NAMALWA (cell line): ENCODE measurements around the gene IMPDH1.
"Not testable (repeated sequence)": the region's sequence is repeated elsewhere in the genome, so short reads cannot be mapped to it uniquely, and the experiment has no call there.

ENCODE experiments used
- DNase-seq: peaks from one replicate; pipeline ENCODE4 v3.0.0-alpha.2; 2015; ENCODE audit warnings: low spot score

The IMPDH1 gene

DNA sequence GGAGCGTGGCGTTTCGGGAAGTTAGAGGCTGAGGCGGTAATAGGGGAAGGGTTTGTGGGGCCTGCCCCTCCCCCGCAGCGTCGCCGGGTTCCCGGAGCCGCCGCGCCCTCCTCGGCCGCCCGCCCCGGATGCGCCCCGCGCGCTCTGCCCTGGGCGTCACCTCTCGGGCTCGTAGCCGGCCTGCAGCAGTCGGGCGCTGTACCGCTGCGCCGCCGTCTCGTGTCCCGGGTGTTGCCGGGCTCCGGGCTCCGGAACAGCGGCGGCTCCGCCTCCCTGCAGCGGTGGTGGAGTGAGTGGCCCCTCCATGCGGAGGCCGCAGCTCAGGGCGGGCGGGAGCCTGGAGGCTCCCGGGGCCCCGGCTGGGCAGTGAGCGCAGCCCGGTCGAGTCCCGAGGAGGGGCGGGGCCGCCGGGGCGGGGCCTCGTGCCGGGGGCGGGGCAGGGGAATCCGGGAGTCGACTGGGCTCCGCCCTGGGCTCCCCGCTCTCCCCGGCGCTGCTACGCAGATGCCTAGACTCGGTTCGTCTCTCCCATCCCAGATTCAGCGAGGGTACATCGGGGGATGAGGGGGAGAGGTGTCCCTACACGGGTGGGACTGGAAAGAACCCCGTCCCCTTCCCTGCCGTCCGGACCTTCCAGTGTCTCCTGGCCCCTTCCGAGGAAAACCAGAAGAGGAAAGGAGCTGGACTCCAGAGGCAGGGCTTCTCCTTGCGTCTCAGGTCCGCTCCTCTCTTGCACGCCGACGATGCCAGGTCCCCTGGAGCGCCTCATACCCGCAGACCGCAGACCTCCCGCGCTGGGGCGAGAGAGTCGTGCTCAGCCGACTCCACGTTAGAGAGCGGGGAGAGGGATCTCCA, at the start of gene IMPDH1:
IMPDH1 (minus strand) TSS at position 387 of the 855 bp plus-strand sequence; CDS start at position 306, 81 bp downstream.
- peak; percentile 84 for DNase-seq

DNA sequence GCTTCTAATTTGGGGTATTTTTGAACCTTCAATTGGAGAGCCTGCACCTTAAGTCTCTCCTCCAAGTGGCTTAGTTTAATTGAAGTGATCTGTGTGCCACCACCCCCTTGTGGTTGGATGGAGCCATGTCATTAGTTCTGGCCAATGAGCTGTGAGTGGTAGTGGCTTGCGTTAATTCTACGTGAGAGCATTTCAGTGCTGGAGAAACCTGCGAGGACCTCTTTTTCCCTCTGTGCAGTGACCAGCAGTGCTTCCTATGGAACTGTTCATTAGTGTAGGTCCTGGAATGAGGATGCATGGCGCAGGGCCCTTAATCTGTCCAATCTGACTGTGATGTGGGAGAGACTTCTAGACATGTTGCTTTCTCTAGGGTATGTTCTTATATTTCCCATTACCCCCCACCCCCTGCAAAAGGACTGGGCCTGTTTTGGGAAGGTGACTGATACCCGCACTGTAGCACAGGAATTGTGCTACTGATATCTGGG, 49.7 kb upstream of the IMPDH1 start:
- DNase-seq: peak; percentile 94

DNA sequence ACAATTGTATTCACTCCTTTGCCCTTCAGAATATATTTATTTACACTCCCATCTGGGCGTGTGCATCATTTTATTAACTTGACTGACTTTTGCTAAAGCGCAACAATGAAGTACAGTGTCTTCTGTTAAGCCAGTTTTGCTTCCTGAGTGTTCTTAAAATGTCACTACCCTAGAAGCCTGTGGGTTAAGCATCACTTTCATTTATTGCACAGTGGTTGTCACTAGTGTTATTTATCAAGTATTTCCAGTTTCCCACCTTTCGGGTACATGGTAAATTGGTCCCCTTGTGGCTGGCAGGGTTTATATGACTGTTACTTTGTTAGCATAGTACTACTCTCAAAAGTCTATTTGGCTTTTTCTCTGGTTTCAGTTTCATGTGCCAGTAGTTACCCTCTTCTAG, 49.2 kb upstream of the IMPDH1 start:
- no peak for DNase-seq

DNA sequence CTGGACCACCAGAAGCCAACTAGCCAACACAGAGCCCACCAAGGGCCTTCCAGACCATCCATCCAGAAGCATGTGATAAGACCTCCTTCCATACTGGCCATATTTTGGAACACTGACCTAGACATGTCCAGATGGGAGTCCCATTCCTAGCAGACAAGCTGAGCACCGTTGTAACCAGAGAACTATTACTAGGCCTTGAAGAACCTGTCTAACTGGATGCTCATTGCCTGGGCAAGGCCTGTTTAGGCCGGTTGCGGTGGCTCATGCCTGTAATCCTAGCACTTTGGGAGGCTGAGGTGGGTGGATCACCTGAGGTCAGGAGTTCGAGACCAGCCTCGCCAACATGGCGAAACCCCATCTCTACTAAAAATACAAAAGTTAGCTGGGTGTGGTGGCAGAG, 47.6 kb upstream of the IMPDH1 start:
- DNase-seq: not testable (repeated sequence)

DNA sequence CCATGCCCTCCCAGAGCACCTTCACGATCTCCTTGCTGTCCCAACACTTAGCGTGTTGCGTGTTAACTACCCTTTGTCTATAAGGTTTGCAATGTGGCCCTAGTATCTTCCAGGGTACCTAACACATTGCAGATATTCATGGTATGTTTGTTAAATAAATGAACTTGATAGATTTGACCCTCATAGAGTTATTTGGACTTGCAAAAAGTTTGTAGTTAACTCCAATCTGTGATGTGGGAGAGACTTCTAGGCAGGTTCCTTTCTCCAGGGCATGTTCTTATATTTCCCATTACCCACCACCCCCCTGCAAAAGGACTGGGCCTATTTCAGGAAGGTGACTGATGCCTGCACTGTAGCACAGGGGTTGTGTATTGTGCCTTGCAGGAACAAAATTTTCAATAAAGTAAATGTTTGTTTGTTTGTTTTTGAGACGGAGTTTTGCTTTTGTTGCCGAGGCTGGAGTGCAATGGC, 46.5 kb upstream of the IMPDH1 start:
- peak; percentile 60 for DNase-seq

DNA sequence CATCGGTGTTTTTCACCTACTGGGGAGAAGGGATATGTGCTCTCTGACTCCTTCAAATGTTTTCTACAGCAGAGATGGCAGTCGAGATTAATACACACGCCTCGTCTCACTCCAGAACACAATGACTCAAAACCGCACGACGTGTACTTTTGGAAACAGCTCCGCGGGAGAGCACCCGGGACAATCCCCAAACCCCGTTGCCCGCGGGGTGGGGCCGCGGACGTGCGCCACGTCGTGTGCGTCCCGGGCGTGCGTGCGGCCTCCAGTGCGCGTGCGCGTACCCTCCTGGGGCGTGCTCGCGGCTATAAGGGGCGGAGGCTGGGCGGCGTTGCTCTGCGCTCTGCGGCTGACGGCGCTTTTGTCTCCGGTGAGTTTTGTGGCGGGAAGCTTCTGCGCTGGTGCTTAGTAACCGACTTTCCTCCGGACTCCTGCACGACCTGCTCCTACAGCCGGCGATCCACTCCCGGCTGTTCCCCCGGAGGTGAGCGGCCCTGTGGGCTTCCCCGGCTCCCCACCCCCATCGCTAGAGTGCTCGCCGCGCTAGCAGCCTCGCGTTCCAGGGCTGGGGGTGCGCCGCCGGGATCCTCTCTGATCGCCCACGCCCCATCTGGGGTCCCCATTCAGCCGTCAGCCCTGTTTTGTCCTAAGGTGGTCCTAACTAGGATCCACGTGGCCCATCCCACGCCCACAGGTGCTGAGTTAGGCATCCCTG, 45.9 kb upstream of the IMPDH1 start, which contains the start of gene HILPDA:
HILPDA (plus strand) TSS at position 336 of the 712 bp plus-strand sequence. CDS start 1,391 bp downstream, outside the sequence.
- peak; percentile 96 for DNase-seq

DNA sequence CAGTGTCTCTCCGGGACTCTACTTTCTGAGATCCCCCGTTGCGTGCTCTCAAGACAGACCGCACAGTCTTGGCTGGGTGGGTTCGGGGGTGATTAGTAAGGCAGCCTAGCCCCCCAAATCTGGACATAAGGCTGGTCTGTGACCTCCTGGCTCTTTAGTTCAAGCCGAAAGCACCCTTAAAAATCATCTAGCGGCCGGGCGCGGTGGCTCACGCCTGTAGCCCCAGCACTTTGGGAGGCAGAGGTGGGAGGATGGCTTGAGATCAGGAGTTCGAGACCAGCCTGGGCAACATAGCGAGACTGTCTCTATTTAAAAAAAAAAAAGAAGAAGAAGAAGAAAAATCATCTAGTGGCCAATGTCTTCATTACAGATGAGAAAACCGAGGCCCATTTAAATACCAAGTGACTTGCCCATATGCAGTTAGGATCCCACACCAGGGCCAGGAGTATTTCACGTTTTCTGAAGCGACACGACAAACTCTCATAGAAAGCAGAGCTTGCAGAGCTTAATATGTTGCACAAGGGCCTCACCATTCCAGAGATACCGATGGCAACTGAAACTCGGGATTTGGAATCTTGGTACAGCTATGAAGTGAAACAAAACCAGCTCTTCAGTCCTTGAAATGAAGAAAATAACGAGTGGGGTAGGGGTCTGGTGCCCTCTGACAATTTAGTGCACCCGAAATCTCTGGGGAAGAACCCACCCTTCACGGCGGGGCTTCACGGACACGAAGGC, 45.2 kb upstream of the IMPDH1 start:
- DNase-seq: peak; percentile 75

DNA sequence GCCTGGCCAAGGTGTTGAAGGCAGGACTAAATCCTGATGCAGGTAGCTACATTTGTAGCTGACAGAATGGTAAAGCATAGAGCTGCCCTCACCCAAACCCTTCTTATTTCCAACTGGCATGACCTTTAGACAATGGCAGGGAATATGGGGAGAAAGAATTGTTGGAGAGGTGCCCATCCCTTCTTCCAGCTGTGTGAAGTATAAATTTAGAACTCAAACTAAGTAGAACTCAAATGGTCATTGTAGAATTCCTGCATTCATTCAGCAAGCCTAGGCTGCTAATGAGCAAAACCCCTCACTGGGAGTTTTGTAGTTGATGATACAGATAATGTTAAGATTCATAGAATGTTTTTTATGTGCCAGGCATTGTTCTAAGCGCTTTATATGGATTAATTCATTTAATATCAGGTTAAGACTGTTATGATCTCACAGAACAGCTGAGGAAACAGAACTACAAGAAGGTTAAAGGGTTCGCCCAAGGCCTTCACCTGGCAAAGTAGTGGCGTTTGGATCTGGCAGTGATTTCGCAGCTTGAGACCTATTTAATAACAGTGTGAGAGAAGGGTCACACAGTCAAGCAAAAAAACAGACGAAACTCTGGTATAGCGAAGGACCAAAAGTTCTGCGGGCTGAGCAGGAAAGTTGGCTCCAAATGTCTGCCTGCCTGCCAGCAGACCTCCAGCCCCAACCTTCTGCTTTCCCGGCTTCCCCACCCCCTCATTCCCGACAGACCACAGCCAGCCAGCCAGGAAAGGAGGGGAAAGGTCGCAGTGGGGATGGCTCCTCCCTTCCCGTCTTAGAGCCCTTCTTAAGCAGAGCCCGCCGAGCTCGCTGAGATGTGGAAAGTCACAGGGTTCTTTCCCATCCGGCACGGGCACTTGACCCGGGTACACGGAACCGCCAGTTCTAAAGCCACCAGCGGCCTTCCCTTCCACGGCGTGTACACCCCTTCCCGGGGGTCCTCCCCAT, 44.3 kb upstream of the IMPDH1 start:
- DNase-seq: no peak

DNA sequence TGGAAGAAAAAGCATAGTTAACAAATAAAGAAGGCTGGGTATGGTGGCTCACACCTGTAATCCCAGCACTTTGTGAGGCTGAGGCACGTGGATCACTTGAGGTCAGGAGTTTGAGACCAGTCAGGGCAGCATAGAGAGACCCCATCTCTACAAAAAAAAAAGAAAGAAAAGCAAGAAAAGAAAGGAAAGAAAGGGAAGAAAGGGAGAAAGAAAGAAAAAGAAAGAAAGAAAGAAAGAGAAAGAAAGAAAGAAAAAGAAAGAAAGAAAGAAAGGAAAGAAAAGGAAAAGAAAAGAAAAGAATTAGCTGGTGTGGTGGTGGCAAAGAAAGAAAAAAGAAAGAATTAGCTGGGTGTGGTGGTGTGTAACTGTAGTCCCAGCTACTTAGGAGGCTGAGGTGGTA, 42.8 kb upstream of the IMPDH1 start:
- DNase-seq: no peak

DNA sequence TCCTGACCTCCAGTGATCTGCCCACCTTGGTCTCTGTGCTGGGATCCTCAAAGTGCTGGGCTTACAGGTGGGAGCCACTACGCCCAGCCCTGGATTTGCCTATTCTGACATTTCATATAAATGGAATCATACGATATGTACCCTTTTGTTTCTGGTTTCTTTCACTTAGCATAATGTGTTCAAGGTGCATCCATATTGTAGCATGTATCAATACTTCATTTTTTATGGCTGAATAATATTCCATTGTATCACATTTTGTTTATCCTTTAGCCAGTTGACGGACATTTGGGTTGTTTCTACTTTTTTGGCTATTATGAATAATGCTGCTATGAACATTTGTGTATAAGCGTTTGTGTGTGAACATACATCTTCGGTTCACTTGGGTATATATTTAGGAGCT, 41.1 kb upstream of the IMPDH1 start:
- DNase-seq: no peak

DNA sequence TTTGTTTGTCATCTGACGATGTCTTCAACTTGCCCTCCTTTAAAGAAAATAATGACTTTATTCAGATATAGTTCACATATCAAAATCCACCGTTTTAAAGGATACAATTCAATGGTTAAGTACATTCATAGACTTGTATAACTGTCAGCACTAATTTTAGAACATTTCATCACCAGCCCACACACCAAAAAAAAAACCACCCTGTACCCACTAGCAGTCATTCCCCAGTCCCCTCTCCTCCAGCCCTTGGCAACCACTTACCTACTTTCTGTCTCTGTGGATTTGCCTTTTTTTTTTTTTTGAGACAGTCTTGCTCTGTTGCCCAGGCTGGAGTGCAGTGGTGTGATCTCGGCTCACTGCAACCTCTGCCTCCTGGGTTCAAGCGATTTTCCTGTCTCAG, 40.6 kb upstream of the IMPDH1 start:
- no peak for DNase-seq

DNA sequence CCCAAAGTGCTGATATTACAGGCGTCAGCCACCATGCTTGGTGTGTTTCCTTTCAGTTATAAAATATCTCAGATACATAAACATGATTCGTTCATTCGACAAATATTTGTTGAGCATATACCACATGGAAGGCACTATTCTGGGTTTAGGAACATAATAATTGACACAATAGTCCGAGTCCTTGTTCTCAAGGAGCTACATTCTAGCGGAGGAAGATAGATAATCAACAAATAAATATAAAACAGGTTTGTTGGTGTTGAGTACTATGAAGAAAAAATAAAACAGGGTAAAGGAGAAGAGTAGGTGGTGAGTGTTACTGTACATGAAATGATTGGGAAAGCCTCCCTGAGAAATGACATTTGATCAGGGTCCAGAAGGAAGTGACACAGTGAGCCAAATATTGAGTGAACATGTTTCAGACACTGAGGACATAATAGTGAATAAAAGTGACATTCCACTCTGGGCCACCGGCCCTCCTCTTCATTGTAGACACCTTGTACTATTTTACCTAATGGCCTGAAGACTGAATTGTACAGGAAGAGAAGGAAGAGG, 39.0 kb upstream of the IMPDH1 start:
- DNase-seq: no peak

DNA sequence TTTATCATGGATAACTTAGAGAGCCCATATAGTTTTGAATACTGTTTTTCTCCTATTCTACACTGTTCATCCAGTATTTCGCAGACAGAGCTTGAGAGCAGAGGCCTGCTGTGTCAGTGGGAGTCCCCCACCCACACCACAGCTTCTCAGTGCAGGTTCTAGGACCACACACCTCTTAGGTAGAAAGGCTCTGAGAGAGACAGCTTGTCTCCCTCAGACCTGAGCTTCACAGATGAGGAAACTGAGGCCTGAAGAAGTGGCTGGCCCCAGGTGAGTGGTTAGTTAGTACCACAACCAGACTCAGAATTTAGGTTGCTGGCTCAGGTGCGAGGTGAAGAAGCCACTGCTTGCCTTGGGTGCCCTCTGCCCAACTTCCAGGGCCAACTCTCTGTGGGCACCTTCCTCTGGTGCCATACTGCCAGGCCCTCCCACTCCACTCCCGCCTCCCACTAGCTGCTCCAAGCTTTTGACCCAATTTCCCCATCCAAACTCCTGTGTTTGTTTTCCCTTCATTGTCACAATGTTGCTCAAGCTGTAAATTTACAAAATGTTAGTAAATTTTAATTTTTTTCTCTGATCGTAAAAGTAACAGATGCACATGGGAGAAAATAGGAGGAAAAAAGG, 38.3 kb upstream of the IMPDH1 start:
- no peak for DNase-seq

DNA sequence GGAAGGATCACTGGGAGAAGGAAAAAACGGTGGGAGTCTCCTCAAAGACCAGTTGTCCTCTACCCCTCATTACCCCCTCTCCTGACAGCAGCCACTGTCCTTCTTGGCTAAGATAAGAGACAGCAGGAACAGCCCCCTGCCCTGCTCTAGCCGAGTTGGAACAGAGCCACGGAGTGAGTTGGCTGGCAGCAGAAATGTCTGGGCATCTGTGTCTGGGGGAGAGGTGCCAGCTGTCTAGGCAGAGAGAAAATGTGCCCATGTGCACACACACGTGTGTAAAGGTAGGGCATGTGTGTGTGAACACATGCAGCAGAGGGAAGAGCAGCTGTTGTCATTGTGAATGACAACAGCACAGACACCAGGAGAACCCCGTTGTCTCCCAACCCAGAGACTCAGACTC, 36.5 kb upstream of the IMPDH1 start:
- DNase-seq: no peak

DNA sequence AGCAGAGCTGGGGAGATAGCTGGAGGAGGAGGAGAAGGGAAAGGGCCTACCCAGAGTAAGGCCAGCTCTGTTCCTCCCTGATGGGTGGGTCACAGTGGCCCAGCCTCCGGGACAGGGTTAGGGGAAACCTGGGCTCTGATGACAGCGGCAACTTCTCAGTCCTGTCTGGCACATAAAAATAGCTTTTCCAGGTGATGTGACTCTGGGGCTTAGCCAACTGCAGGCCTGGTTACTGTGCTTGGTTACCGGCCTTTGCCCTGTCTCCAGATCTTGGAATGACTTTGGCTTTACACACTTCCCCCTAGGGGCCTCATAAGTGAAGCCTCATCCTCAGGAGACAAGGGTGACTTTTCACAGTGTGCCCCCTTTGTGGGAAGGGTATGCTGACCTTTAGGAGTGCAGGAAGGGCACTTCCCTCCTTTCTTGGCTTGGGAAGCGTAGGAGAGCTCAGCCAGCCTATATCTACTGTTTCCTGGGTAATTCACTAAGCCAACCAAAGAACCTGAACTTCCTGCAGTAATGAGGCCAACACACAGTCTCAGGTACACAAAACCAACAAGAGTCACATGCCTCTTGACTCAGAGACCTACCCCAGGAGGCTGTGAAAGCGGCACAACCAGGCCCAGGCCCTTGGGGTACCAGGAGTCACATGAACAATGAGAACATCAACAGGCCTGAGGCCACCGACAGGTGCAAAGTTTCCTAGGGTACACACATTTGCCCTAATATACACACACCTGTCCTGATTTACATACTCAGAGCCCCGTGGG, 34.2 kb upstream of the IMPDH1 start:
- no peak for DNase-seq

DNA sequence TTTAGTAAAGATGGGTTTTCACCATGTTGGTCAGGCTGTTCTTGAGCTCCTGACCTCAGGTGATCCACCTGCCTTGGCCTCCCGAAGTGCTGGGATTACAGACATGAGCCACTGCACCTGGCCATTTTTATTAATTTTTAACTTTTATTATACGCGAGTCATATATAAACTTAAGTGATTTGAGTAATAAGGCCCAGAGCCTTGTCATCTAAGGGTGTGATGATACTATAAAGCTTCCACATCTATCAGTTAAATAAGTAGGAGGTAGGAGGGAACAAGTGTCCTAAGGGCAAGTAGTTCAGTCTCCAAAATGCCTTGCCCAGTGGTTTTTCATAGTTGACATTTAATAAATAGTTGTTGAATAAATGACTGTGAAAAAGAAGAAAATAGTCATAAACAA, 32.6 kb upstream of the IMPDH1 start:
- no peak for DNase-seq

DNA sequence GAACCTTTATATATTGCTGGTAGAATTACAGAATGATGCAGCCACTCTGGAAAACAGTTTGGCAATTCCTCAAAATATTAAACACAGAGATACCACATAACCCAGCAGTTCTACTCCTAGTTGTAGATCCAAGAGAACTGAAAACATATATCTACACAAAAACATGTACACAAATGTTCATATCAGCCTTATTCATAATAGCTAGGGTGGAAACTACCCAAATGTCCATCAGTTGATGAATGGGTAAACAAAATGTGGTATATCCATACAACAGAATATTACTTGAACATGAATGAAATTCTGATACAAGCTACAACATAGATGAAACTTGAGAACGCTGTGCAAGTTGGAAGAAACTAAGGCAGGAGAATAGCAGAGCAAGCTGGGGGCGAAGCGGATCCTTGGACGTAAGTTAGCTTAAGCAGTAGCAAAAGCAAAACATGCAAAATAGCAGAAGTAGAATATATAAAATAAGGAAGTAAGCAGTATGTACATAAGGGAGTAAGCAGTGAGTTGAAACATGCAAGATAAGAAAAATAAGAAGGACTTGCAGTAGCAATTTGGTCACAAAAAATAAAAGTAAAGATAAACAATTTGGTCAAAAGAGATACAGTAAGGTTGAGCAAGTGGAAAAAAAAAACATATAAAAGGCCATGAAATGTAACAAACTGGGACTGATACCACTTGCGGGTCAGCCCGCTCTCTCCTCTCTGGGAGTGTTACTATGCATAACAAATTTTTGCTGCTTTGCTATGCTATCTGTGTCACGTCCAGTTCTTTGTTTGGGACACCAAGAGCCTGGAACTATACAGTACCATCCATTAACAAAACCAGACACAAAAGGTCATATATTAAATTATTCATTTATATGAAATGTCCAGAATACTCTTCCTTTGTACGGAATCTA, 27.9 kb upstream of the IMPDH1 start:
- peak; percentile 46 for DNase-seq

DNA sequence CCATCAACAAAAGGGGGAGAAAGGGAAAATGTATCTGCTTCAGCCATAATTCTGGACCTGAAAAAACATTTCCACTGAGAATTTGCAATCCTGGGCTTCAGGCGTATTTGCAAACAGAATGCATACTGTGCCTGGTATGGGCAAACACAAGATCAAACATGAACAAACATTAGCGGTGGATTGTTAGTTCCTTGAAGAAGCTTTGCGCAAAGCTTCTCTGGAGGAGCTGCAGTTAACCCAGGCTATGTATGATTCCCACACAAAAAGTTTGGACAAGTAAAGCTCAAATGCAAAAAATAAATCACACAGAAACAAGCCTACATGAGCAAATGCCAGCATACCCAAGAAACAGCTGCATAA, 25.5 kb upstream of the IMPDH1 start:
- no peak for DNase-seq
